ENCODE data around the gene AOAH. TPM values are rescaled to one million over a fixed set of nuclear protein-coding genes. Genes with fewer than 3 reads are reported as not detected.

The AOAH gene
- total RNA-seq, 4 donors from 2014 or later: 0.69 to 3.2 (median 2.2) TPM

DNA sequence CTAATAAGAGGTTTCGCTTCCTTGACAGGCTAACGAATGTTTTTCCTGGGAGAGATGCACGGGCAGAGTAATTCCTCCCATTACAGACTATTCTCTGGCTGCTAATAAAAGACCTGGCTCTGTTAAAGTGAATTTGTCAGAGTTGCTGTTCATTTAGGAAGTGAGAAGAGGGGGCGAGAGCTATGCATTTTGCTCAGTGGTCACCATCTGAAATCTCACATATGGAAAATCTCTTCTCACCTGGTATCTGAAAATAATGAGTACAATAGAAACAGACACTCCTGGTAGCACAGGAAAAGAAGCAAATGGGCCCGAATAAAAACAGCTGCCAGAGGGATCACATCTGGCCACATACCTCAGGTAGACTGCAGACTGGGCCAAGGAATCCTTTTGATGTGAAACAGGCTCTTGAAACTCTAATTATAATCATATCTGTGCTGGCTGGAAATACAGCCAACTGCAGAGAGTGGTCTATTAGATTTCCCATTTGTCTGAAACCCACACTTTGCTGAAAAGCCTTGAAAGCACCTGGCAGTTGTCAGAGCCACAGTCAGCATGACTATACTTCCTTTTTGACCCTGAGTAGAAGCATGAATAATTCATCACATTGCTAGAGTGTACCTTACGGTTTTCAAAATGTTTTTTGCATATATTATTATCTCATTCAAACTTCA, 33.6 kb downstream of the AOAH start:
- no peak overlapping the region for H3K4me3 ChIP-seq (ENCODE audit: low read depth, poor library complexity, severe bottlenecking)
- no peak for DNase-seq (ENCODE audit: low spot score in 2 of 2)
- intact Hi-C loops (cut with DNase I; ENCODE audit: low total_unique reads): no loop called here
- 54 to 59% methylated on average over 6 of the region's 6 CpGs for WGBS, 2 donors
- no peak for TF ChIP-seq POLR2A (IDR thresholded peaks at IDR 0.05)
- TF ChIP-seq, protein P1, sequence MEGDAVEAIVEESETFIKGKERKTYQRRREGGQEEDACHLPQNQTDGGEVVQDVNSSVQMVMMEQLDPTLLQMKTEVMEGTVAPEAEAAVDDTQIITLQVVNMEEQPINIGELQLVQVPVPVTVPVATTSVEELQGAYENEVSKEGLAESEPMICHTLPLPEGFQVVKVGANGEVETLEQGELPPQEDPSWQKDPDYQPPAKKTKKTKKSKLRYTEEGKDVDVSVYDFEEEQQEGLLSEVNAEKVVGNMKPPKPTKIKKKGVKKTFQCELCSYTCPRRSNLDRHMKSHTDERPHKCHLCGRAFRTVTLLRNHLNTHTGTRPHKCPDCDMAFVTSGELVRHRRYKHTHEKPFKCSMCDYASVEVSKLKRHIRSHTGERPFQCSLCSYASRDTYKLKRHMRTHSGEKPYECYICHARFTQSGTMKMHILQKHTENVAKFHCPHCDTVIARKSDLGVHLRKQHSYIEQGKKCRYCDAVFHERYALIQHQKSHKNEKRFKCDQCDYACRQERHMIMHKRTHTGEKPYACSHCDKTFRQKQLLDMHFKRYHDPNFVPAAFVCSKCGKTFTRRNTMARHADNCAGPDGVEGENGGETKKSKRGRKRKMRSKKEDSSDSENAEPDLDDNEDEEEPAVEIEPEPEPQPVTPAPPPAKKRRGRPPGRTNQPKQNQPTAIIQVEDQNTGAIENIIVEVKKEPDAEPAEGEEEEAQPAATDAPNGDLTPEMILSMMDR (IDR thresholded peaks at IDR 0.05): no peak

DNA sequence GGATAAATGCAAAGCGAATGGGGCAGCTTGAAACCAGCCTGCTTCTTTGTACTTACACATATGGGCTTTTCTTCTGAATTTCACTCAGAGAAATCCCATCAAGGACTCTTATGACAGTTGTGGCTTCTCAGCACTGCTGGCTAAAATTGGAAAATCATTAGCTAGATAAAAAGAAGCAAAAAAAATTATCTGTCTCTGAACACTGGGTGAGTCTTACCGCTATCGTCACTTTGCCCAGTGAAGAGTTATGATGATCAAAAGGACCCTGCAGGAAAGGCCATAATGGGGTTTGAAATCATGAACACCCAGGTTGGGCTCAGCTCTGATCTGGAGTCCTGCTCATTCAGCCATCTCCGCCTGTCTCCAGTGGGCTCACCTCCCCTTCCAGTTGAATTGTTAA, 34.3 kb downstream of the AOAH start:
- TF ChIP-seq, protein P1 (IDR thresholded peaks at IDR 0.05): no peak
- TF ChIP-seq POLR2A (IDR thresholded peaks at IDR 0.05): no peak
- 82 to 91% methylated on average over 4 of the region's 4 CpGs for WGBS, 2 donors
- DNase-seq (ENCODE audit: low spot score in 2 of 2): no peak
- intact Hi-C loops (cut with DNase I; ENCODE audit: low total_unique reads): no loop called here
- no peak overlapping the region for H3K4me3 ChIP-seq (ENCODE audit: low read depth, poor library complexity, severe bottlenecking)

DNA sequence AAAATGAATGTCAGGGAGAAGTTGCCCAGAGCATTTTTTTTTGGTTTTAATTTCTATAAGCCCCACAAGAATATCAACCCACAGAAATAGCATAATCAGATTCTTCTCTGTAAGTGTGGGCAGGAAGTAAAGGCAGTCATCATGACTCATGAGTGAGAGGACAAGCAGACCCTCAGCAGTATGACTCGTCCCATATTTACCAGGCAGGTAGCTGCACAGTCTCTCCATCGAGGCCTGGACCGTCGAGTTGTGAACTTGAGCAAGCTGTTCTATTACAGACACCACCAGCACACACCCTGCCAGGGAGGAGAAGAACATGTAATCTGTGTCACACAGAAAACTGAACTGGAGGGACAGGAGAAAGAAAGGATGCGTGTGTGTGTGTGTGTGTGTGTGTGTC, 37.8 kb downstream of the AOAH start:
- intact Hi-C loops (cut with DNase I; ENCODE audit: low total_unique reads): no loop called here
- H3K4me3 ChIP-seq (ENCODE audit: low read depth, poor library complexity, severe bottlenecking): no peak overlapping the region
- TF ChIP-seq, protein P1 (IDR thresholded peaks at IDR 0.05): no peak
- no peak for TF ChIP-seq POLR2A (IDR thresholded peaks at IDR 0.05)
- WGBS, 2 donors: 67% methylated on average over 5 of the region's 5 CpGs
- DNase-seq (ENCODE audit: low spot score in 2 of 2): no peak

DNA sequence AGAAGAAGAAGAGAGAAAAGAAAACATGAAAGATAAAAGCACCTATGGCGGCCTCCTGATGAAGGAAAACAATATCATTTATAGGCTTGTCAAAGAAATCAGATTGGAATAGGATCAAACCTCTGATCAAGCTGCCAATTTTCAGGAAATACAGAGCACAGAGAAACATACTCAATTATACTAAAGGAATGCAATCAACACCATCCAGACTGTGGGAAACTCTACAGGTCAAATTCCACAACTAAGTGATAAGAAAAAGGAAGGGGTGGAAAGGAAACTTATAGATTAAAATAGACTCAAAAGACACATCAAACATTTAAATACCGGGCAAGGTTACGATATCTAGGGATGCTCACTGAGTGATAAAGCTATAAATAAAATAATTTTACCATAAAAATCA, 39.3 kb downstream of the AOAH start:
- TF ChIP-seq, protein P1 (IDR thresholded peaks at IDR 0.05): no peak
- TF ChIP-seq POLR2A (IDR thresholded peaks at IDR 0.05): no peak
- no peak overlapping the region for H3K4me3 ChIP-seq (ENCODE audit: low read depth, poor library complexity, severe bottlenecking)
- intact Hi-C loops (cut with DNase I; ENCODE audit: low total_unique reads): no loop called here
- WGBS, 2 donors: 49 to 63% methylated on average over 3 of the region's 3 CpGs
- DNase-seq (ENCODE audit: low spot score in 2 of 2): no peak

DNA sequence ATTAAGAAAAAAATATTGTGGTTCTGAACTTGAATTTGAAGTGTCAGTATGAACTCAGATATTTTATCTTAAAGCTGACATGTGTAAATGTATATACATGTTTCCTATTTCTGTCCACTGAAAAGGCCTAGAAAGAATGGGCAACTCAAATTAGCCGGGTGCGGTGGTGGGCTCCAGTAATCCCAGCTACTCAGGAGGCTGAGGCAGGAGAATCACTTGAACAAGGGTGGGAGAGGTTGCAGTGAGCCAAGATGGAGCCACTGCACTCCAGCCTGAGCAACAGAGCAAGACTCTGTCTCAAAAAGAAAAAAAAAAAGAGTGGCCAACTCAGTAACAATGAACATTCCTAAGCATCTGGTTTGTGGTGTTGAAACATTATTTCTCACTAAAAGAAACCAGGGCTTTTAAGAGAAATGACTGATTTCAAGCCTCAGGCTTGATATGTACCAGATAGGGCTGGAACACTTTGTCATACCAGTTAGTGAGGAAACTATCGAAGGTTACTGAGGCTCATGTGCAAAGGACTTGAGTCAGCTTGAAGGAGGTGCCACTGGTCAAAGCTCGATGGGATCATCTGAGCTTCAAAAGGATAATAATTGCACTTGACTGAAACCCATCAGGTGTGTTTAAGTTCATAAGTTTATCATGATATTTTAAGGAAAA, 40.5 kb downstream of the AOAH start:
- TF ChIP-seq POLR2A (IDR thresholded peaks at IDR 0.05): no peak
- TF ChIP-seq, protein P1 (IDR thresholded peaks at IDR 0.05): no peak
- WGBS, 2 donors: 73 to 82% methylated on average over 4 of the region's 4 CpGs
- intact Hi-C loops (cut with DNase I; ENCODE audit: low total_unique reads): no loop called here
- no peak for DNase-seq (ENCODE audit: low spot score in 2 of 2)
- no peak overlapping the region for H3K4me3 ChIP-seq (ENCODE audit: low read depth, poor library complexity, severe bottlenecking)
